ENCODE results near the gene NTN5.
A peak's percentile ranks its signal among the peaks of the same experiment; 100 is the strongest.
"Not testable (repeated sequence)": the region's sequence is repeated elsewhere in the genome, so short reads cannot be mapped to it uniquely, and the experiment has no call there.

NTN5 gene

DNA sequence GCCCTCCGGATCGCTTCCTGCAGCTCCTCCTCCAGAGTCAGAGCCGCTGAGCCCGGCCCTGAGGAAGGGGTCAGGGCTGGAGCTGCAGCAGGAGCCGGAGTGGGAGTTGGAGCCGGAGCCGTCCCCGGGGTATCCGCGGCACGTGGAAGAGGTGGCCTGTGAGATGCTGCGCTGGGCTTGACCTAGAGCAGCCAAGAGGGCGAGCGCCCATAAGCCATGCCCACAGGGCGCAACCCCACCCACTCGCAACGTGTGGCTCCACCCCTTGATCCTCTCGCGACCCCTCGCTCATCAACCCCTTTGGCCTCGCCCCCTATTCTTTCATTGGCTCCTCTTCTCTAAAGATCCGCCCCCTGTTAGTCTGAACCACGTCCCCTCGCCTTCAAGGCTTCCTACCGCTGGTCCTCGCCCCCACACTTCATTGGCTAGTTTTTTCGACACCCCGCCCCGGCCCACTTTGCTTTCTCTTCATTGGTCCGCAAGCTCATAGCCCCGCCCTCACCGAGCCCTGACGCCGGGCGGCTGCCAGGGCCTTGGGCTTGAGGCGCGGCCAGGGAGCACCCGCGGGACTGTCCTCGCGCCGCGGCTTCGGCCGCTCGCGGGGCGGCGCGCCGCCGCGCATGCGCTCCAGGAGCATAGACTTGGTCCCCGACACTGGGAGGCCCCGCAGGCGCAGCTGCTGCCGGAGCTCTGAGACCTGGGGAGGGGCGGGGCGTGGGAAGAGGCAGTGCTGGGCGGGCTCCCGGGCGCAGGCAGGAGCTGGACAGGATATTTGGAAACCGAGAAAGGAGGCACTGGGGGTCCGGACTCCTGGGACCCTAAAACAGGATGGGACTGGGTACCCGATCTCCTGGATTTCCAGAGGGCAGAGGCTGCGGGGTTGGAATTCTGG lies 41.3 kb upstream of the NTN5 start:
- no peaks in the 10 kb centered on the region for H3K9me3 ChIP-seq (ENCODE audit: insufficient read depth, low read depth, low read length)
- peaks cover 15% of the 10 kb centered on the region; the same call in 1 of the 2 replicates for H3K4me1 ChIP-seq (ENCODE audit: insufficient read depth, low read length)
- H3K36me3 ChIP-seq (ENCODE audit: insufficient read depth, low read depth, low read length): no peaks in the 10 kb centered on the region
- peak overlapping the region; percentile 87 for H3K4me3 ChIP-seq (ENCODE audit: low read length)
- no peaks in the 10 kb centered on the region for H3K27me3 ChIP-seq (ENCODE audit: insufficient read depth, low read length)
- H3K9ac ChIP-seq (ENCODE audit: low read depth, low read length): peak overlapping the region; percentile 80; the same call in 1 of the 2 replicates
- H3K27ac ChIP-seq (ENCODE audit: low read length): peak overlapping the region; percentile 59

DNA sequence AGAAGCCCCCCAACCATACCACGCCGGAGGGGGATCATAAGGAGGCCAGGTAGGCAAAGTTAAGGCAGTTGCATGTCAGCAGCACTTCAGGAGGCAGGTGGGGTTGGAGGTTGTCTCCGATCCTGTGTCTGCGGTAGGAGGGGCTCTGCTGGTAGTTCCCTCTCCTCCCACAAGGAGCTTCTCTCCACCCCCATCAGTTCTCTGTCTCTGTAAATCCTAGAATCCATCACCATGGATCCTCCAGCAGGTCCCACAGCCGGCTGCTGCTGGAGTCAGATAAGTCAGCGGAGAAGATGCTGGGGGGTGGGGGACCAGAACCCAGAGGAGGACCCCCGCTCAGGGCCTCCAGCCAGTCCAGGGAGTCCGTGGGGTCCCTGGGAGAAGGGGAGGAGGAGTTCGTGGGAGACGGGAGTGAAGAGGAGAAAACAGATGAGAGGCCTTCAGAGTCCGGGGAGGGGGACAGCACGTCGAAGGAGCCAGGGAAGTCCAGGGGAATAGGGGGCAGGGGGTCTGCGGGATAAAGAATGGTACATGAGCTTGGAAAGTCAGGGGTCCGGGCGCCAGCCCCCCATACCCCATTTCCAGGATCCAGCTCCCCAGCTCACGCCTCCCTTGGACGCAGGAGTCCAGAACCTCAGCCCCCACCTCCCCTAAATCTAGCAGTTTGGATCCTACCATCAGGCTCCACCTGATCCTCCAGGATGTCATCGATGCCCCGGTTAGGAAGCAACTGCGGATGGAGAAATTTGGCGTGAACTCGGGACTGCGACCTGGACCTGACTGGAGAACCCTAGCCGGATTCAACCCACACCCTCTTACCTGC lies 40.4 kb upstream of the NTN5 start:
- H3K27me3 ChIP-seq (ENCODE audit: insufficient read depth, low read length): no peaks in the 10 kb centered on the region
- peaks cover 13% of the 10 kb centered on the region; the same call in 1 of the 2 replicates for H3K4me1 ChIP-seq (ENCODE audit: insufficient read depth, low read length)
- no peaks in the 10 kb centered on the region for H3K9me3 ChIP-seq (ENCODE audit: insufficient read depth, low read depth, low read length)
- no peaks in the 10 kb centered on the region for H3K36me3 ChIP-seq (ENCODE audit: insufficient read depth, low read depth, low read length)
- H3K27ac ChIP-seq (ENCODE audit: low read length): no peak overlapping the region
- H3K4me3 ChIP-seq (ENCODE audit: low read length): peak overlapping the region; percentile 87
- peak overlapping the region; percentile 63; the same call in 1 of the 2 replicates for H3K9ac ChIP-seq (ENCODE audit: low read depth, low read length)

DNA sequence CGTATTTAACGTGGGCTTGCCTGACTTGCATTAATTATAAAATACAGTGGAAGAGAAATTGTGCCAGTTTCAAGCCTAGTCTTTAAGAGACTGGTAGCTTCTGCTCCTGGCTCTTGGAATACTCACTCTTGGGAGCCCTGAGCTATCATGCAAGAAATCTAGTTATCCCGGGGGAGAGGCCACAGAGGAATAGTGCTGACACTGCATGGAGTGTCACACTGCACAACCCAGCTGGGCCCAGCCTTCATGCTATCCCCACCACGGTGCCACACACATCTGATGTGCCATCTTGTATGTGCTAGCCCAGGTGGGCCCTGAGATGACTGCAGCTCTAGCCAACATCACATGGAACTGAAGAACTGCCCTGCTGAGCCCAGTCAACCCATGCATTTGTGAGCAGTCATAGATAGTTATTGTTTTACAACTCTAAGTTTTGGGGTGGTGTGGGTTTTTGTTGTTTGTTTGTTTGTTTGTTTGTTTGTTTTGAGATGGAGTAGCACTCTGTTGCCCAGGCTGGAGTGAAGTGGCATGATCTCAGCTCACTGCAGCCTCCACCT lies 38.4 kb upstream of the NTN5 start:
- Histone ChIP-seq H3K36me3 (ENCODE audit: insufficient read depth, low read depth, low read length) (no peaks in the 10 kb centered on the region), H3K27me3 (ENCODE audit: insufficient read depth, low read length) (no peaks in the 10 kb centered on the region), H3K9ac (ENCODE audit: low read depth, low read length) (no peak overlapping the region), H3K27ac (ENCODE audit: low read length) (no peak overlapping the region), H3K9me3 (ENCODE audit: insufficient read depth, low read depth, low read length) (no peaks in the 10 kb centered on the region), H3K4me3 (ENCODE audit: low read length) (no peak overlapping the region), H3K4me1 (ENCODE audit: insufficient read depth, low read length) (peaks cover 7% of the 10 kb centered on the region; the same call in 1 of the 2 replicates)

DNA sequence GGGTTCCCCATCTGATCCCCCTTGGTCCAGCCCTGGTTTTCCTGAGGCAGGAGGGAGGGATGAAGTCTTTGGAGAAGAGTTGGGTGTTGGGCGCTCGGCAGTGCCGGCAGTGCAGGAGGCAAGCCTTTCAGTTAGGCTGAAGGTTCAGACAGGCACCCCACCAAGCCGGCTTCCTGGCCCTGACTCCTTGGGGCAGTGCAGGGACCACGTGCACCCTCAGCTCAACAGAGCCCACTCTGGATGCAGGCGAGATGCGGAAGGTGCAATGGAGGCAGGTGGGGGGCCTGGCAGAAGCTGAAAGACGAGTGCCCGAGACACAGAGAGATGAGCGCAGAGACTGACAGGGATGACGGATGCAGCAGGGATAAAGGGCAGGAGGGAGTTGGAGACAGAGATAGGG lies 35.7 kb upstream of the NTN5 start:
- Histone ChIP-seq H3K9me3 (ENCODE audit: insufficient read depth, low read depth, low read length) (no peaks in the 10 kb centered on the region), H3K36me3 (ENCODE audit: insufficient read depth, low read depth, low read length) (no peaks in the 10 kb centered on the region), H3K27ac (ENCODE audit: low read length) (no peak overlapping the region), H3K27me3 (ENCODE audit: insufficient read depth, low read length) (no peaks in the 10 kb centered on the region), H3K4me1 (ENCODE audit: insufficient read depth, low read length) (0 out of 2 replicates have a peak, but pooled peaks cover 3% of the 10 kb centered on the region), H3K9ac (ENCODE audit: low read depth, low read length) (no peak overlapping the region), H3K4me3 (ENCODE audit: low read length) (no peak overlapping the region)

DNA sequence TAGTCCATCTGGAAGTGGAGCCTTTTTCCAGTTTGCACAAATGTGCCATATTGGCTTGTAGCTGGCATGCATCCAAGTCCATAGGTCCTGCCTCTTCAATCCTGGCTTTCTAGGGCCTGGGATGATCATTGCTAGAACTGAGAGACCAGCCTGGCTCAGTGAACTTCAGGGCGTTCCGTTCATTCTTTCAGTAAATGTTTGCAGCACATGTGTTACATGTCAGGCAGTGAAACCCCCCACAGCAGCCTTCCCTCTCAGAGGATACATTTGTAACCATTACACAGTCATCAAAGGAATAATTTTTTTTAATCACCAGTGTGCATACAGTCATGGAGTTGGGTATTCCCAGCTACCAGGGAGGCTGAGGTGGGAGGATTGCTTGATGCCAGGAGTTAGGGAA lies 32.6 kb upstream of the NTN5 start:
- no peaks in the 10 kb centered on the region for H3K36me3 ChIP-seq (ENCODE audit: insufficient read depth, low read depth, low read length)
- no peak overlapping the region for H3K4me3 ChIP-seq (ENCODE audit: low read length)
- no peak overlapping the region for H3K27ac ChIP-seq (ENCODE audit: low read length)
- no peak overlapping the region for H3K9ac ChIP-seq (ENCODE audit: low read depth, low read length)
- H3K27me3 ChIP-seq (ENCODE audit: insufficient read depth, low read length): no peaks in the 10 kb centered on the region
- no peaks in the 10 kb centered on the region for H3K9me3 ChIP-seq (ENCODE audit: insufficient read depth, low read depth, low read length)
- no peaks in the 10 kb centered on the region for H3K4me1 ChIP-seq (ENCODE audit: insufficient read depth, low read length)

DNA sequence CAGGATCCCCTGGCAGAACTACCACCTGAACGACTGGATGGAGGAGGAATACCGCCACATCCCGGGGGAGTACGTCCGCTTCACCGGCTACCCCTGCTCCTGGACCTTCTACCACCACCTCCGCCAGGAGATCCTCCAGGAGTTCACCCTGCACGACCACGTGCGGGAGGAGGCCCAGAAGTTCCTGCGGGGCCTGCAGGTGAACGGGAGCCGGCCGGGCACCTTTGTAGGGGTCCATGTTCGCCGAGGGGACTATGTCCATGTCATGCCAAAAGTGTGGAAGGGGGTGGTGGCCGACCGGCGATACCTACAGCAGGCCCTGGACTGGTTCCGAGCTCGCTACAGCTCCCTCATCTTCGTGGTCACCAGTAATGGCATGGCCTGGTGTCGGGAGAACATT lies 30.5 kb upstream of the NTN5 start:
- no peaks in the 10 kb centered on the region for H3K9me3 ChIP-seq (ENCODE audit: insufficient read depth, low read depth, low read length)
- H3K27me3 ChIP-seq (ENCODE audit: insufficient read depth, low read length): no peaks in the 10 kb centered on the region
- no peak overlapping the region for H3K27ac ChIP-seq (ENCODE audit: low read length)
- no peak overlapping the region for H3K4me3 ChIP-seq (ENCODE audit: low read length)
- H3K9ac ChIP-seq (ENCODE audit: low read depth, low read length): no peak overlapping the region
- H3K4me1 ChIP-seq (ENCODE audit: insufficient read depth, low read length): no peaks in the 10 kb centered on the region
- H3K36me3 ChIP-seq (ENCODE audit: insufficient read depth, low read depth, low read length): no peaks in the 10 kb centered on the region

DNA sequence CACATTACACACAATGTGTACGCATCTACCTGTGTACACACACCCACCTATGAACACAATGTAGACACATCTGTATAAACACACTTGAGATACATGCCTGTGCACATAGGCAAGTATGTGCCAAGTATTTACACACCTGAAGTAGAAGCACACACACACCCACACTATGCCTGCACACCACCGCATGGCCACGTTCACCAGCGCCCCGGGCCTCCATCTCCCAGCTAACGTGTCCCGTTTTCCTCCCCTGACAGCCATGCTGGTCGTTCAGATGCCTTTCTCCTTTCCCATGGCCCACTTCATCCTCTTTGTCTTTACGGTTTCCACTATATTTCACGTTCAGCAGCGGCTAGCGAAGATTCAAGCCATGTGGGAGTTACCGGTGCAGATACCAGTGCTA lies 29.9 kb upstream of the NTN5 start:
- H3K27ac ChIP-seq (ENCODE audit: low read length): no peak overlapping the region
- H3K4me1 ChIP-seq (ENCODE audit: insufficient read depth, low read length): no peaks in the 10 kb centered on the region
- no peaks in the 10 kb centered on the region for H3K36me3 ChIP-seq (ENCODE audit: insufficient read depth, low read depth, low read length)

DNA sequence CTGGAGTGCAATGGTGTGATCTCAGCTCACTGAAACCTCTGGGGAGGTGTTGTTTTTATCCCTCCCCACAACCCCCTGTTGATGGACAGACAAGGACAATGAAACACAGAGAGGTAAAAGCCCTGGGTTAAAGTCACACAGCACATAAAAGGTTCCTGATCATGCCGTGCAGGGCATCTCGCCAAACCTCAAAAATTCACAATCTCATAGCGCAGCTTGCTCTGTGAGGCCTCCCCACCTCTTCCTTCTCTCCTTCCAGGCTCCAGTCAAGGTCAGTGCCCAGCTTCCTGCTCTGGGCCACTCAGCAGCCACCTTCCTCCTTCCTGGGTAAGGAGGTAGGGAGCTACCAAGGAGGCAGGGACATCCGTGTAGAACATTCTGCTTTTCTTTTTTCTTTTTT lies 25.2 kb upstream of the NTN5 start:
- H3K9ac ChIP-seq (ENCODE audit: low read depth, low read length): no peak overlapping the region
- H3K27me3 ChIP-seq (ENCODE audit: insufficient read depth, low read length): peaks cover 18% of the 10 kb centered on the region
- no peaks in the 10 kb centered on the region for H3K4me1 ChIP-seq (ENCODE audit: insufficient read depth, low read length)
- no peaks in the 10 kb centered on the region for H3K36me3 ChIP-seq (ENCODE audit: insufficient read depth, low read depth, low read length)
- no peaks in the 10 kb centered on the region for H3K9me3 ChIP-seq (ENCODE audit: insufficient read depth, low read depth, low read length)
- H3K4me3 ChIP-seq (ENCODE audit: low read length): no peak overlapping the region
- H3K27ac ChIP-seq (ENCODE audit: low read length): no peak overlapping the region

More for the DNA sequence above, 29.9 kb upstream of the NTN5 start:
- Histone ChIP-seq H3K4me3 (ENCODE audit: low read length) (no peak overlapping the region), H3K27me3 (ENCODE audit: insufficient read depth, low read length) (peaks cover under 1% of the 10 kb centered on the region; the same call in 1 of the 2 replicates), H3K9ac (ENCODE audit: low read depth, low read length) (no peak overlapping the region), H3K9me3 (ENCODE audit: insufficient read depth, low read depth, low read length) (no peaks in the 10 kb centered on the region)

DNA sequence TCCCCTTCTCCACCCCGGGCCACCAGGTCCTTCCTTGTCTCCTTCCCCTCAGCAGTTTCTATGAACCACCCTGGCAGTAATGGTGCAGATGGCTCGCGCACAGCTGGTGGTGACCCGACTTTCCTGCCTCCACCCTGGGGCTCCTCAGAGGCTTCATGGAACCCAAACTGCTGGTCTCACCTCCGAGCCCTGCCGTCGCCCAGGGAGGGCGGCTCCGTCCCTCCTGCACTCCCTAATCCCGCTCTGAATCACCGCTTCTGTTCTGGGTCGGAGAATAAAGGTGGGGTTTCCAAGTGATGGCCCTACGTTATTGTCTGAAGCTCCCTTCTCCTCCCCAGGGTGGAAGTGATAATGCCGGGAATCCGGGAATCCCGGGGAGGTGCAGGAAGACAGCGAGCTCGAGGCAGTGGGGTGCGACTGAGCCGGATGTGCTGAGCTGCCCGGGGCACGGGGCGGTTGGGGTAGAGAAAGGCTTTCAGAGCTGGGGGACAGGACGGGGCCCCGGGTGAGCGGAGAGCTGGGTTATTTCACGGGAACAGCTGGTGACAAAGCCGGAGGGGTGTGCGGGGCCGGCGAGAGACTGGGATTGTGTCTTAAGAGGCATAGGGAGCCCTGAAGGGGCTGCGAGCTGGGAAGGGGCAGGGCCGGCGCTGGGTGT lies 23.7 kb upstream of the NTN5 start:
- no peaks in the 10 kb centered on the region for H3K9me3 ChIP-seq (ENCODE audit: insufficient read depth, low read depth, low read length)
- H3K27ac ChIP-seq (ENCODE audit: low read length): no peak overlapping the region
- H3K36me3 ChIP-seq (ENCODE audit: insufficient read depth, low read depth, low read length): no peaks in the 10 kb centered on the region
- H3K4me3 ChIP-seq (ENCODE audit: low read length): peak overlapping the region; percentile 93
- H3K4me1 ChIP-seq (ENCODE audit: insufficient read depth, low read length): no peaks in the 10 kb centered on the region
- peaks cover 18% of the 10 kb centered on the region for H3K27me3 ChIP-seq (ENCODE audit: insufficient read depth, low read length)
- H3K9ac ChIP-seq (ENCODE audit: low read depth, low read length): peak overlapping the region; percentile 81; the same call in 1 of the 2 replicates

DNA sequence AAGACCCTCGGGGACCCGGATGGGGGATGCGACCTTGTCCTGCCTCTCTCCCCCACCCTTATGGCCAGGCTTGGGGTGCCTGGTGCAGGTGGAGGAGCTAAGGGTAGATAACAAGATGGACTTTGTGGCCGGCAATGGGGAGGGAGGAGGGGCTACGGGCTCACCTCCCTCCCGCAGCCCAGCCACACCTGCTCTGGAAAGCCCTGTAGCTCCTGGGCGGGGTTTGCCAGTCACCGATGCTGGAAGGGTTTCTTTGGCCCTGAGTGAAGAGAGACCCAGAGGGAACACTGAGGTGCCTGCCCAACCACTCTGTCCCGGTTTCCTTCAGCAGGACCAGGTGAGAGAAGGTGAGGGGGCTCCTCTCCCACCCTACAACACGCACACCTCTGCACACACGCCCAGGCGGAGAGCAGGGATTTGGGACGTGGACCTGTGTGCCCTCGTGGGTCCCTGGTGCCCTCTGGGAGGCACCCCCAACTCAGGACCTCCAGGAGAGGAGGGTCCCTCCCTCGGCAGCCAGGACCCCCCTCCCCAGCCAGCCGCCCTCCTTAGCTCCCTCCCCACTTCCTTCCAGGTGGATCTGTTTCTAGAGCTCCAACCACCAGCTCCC lies 23.0 kb upstream of the NTN5 start, which contains the start of gene FUT2:
Gene FUT2 (plus strand): TSS at position 229 of the 610 bp plus-strand sequence. CDS start 6,986 bp downstream, outside the sequence.
- Histone ChIP-seq H3K4me1 (ENCODE audit: insufficient read depth, low read length) (no peaks in the 10 kb centered on the region), H3K27me3 (ENCODE audit: insufficient read depth, low read length) (peaks cover 18% of the 10 kb centered on the region), H3K27ac (ENCODE audit: low read length) (no peak within 1 kb of the TSS), H3K9ac (ENCODE audit: low read depth, low read length) (peak within 1 kb of the TSS; percentile 81; the same call in 1 of the 2 replicates), H3K4me3 (ENCODE audit: low read length) (peak within 1 kb of the TSS; percentile 93), H3K36me3 (ENCODE audit: insufficient read depth, low read depth, low read length) (no peaks in the 10 kb centered on the region), H3K9me3 (ENCODE audit: insufficient read depth, low read depth, low read length) (no peaks in the 10 kb centered on the region)

DNA sequence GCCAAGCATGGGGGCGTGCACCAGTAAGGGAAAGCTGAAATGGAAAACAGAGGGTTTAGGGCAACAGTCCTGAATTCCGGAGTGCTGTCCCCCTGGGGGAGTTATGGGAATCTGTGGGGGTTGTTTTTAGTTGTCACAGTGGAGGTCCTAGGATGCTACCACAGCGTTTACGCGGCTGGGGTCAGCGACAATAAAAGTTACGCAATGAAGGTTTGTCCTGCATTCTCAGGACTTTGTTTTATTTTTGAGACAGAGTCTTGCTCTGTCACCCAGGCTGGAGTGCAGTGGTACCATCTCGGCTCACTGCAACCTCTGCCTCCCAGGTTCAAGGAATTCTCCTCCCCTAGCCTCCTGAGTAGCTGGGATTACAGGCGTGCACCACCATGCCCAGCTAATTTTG lies 20.8 kb upstream of the NTN5 start:
- not testable (repeated sequence) for H3K4me1 ChIP-seq (ENCODE audit: insufficient read depth, low read length); H3K9ac ChIP-seq (ENCODE audit: low read depth, low read length); H3K36me3 ChIP-seq (ENCODE audit: insufficient read depth, low read depth, low read length); H3K9me3 ChIP-seq (ENCODE audit: insufficient read depth, low read depth, low read length); H3K4me3 ChIP-seq (ENCODE audit: low read length); H3K27ac ChIP-seq (ENCODE audit: low read length)
- H3K27me3 ChIP-seq (ENCODE audit: insufficient read depth, low read length): peaks cover 18% of the 10 kb centered on the region

Data from iPS-20b (cell line).